Measurements from ENCODE around the gene STAT2. TPM values are rescaled to one million over a fixed set of nuclear protein-coding genes. Genes with fewer than 3 reads are reported as not detected.

The STAT2 gene
- polyA plus RNA-seq, 1 donor (not counting 4 experiments of a cell fraction or from before 2014, with no cell fraction given): 95.8 TPM

DNA sequence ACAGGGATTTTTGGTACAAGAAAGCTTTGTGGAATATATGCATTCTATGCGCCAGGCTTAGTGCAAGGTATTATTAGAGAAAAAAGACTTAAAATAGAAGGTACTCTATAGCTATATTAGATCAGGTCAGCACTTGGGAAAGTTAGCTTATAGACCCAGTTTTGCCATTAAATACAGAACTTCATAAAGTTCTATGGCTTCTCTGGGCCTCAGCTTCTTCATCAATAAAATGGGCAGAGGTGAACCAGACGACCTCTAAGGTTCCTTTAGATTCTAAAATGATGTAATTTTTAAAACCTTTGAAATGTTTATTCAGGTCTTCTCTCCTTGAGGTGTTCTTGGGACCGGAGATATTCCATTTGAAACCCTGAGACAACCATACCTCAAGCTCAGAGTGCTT lies 51.2 kb downstream of the STAT2 start:
- H3K4me2 ChIP-seq (ENCODE audit: control insufficient read depth, extremely low read depth, insufficient read depth, low read depth, low read length): no peak overlapping the region
- dilution Hi-C loops (cut with MboI; ENCODE audit: extremely low pct_ligation_motif_present, low sequenced_read_pairs): no loop called here
- H4K20me1 ChIP-seq (ENCODE audit: control insufficient read depth, extremely low read depth, insufficient read depth, low read length): no peaks in the 10 kb centered on the region
- H3K36me3 ChIP-seq (ENCODE audit: control insufficient read depth in 2 of 2, extremely low read depth in 1 of 2, insufficient read depth in 2 of 2, low read length in 2 of 2): peaks cover 25% of the 10 kb centered on the region in 2 experiments
- no peaks in the 10 kb centered on the region for H3K9me3 ChIP-seq (ENCODE audit: control insufficient read depth, low read depth, low read length)
- no peak overlapping the region for H2AFZ ChIP-seq (ENCODE audit: control insufficient read depth, low read length)
- peaks cover 3% of the 10 kb centered on the region for H3K79me2 ChIP-seq (ENCODE audit: control insufficient read depth, insufficient read depth, low read length)
- H3K9me1 ChIP-seq (ENCODE audit: control insufficient read depth, extremely low read depth, insufficient read depth, low read length): no peaks in the 10 kb centered on the region
- no peaks in the 10 kb centered on the region for H3K27me3 ChIP-seq (ENCODE audit: control insufficient read depth, extremely low read depth, insufficient read depth, low read length)
- TF ChIP-seq, protein P1, sequence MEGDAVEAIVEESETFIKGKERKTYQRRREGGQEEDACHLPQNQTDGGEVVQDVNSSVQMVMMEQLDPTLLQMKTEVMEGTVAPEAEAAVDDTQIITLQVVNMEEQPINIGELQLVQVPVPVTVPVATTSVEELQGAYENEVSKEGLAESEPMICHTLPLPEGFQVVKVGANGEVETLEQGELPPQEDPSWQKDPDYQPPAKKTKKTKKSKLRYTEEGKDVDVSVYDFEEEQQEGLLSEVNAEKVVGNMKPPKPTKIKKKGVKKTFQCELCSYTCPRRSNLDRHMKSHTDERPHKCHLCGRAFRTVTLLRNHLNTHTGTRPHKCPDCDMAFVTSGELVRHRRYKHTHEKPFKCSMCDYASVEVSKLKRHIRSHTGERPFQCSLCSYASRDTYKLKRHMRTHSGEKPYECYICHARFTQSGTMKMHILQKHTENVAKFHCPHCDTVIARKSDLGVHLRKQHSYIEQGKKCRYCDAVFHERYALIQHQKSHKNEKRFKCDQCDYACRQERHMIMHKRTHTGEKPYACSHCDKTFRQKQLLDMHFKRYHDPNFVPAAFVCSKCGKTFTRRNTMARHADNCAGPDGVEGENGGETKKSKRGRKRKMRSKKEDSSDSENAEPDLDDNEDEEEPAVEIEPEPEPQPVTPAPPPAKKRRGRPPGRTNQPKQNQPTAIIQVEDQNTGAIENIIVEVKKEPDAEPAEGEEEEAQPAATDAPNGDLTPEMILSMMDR (optimal IDR thresholded peaks at IDR 0.05 in 1 of 3, IDR thresholded peaks at IDR 0.05 in 1 of 3, conservative IDR thresholded peaks at IDR 0.05 in 1 of 3; ENCODE audit: extremely low read depth in 1 of 3, insufficient read depth in 2 of 3, low read length in 3 of 3): no peak
- no peak for TF ChIP-seq EZH2 (IDR thresholded peaks at IDR 0.05; ENCODE audit: low read length)
- H3K4me1 ChIP-seq (ENCODE audit: control insufficient read depth, extremely low read depth, insufficient read depth, low read length): peaks cover 3% of the 10 kb centered on the region
- DNase-seq (ENCODE audit: low read depth, low spot score) (no peak), FAIRE-seq (no peak)
- no peak overlapping the region for H3K27ac ChIP-seq (ENCODE audit: control insufficient read depth, insufficient read depth, low read length)
- no peak overlapping the region for H3K9ac ChIP-seq (ENCODE audit: control insufficient read depth, extremely low read depth, insufficient read depth, low read length)
- no peak overlapping the region for H3K4me3 ChIP-seq (ENCODE audit: control insufficient read depth in 2 of 3, extremely low read depth in 1 of 3, insufficient read depth in 2 of 3, low read depth in 1 of 3, low read length in 3 of 3)

DNA sequence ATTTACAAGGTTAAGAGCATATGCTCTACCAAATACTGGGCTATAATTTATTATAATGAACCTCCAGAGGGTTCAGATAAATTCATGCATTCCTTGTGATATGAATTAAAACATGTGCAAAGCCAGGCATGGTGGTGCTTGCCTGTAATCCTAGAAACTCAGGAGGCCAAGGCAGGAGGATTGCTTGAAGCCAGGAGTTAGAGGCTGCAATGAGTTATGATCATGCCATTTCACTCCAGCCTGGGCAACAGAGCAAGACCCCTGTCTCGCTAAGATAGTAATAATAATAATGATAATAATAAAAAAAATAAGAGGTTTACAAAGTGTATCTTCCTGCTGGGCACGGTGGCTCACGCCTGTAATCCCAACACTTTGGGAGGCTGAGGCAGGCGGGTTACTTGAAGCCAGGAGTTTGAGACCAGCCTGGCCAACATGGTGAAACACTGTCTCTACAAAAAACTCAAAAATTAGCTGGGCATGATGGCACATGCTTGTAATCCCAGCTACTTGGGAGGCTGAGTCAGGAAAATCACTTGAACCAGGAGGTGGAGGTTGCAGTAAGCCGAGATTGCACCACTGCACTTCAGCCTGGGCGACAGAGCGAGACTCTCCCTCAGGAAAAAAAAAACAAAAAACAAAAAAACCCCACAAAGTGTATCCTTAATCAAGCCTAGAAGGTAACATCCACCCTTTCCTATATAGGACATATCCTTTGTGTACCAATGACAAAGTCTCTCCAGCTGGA lies 52.5 kb downstream of the STAT2 start:
- TF ChIP-seq, protein P1 (optimal IDR thresholded peaks at IDR 0.05 in 1 of 3, IDR thresholded peaks at IDR 0.05 in 1 of 3, conservative IDR thresholded peaks at IDR 0.05 in 1 of 3; ENCODE audit: extremely low read depth in 1 of 3, insufficient read depth in 2 of 3, low read length in 3 of 3): no peak
- TF ChIP-seq EZH2 (IDR thresholded peaks at IDR 0.05; ENCODE audit: low read length): no peak
- Histone ChIP-seq H3K27me3 (ENCODE audit: control insufficient read depth, extremely low read depth, insufficient read depth, low read length) (no peaks in the 10 kb centered on the region), H3K9me3 (ENCODE audit: control insufficient read depth, low read depth, low read length) (no peaks in the 10 kb centered on the region), H3K4me2 (ENCODE audit: control insufficient read depth, extremely low read depth, insufficient read depth, low read depth, low read length) (no peak overlapping the region), H2AFZ (ENCODE audit: control insufficient read depth, low read length) (no peak overlapping the region), H3K9me1 (ENCODE audit: control insufficient read depth, extremely low read depth, insufficient read depth, low read length) (no peaks in the 10 kb centered on the region), H4K20me1 (ENCODE audit: control insufficient read depth, extremely low read depth, insufficient read depth, low read length) (no peaks in the 10 kb centered on the region), H3K79me2 (ENCODE audit: control insufficient read depth, insufficient read depth, low read length) (peaks cover 3% of the 10 kb centered on the region), H3K9ac (ENCODE audit: control insufficient read depth, extremely low read depth, insufficient read depth, low read length) (no peak overlapping the region), H3K36me3 (ENCODE audit: control insufficient read depth in 2 of 2, extremely low read depth in 1 of 2, insufficient read depth in 2 of 2, low read length in 2 of 2) (peaks cover 25% of the 10 kb centered on the region in 2 experiments), H3K4me1 (ENCODE audit: control insufficient read depth, extremely low read depth, insufficient read depth, low read length) (peaks cover 3% of the 10 kb centered on the region), H3K4me3 (ENCODE audit: control insufficient read depth in 2 of 3, extremely low read depth in 1 of 3, insufficient read depth in 2 of 3, low read depth in 1 of 3, low read length in 3 of 3) (no peak overlapping the region), H3K27ac (ENCODE audit: control insufficient read depth, insufficient read depth, low read length) (no peak overlapping the region)
- DNase-seq (ENCODE audit: low read depth, low spot score): no peak
- no peak for FAIRE-seq
- dilution Hi-C loops (cut with MboI; ENCODE audit: extremely low pct_ligation_motif_present, low sequenced_read_pairs): no loop called here

Data from keratinocyte (primary cell).